SJCRH30 (cell line): ENCODE measurements around the gene DRC3. TPM values are rescaled to one million over a fixed set of nuclear protein-coding genes. Genes with fewer than 3 reads are reported as not detected.
A peak's percentile ranks its signal among the peaks of the same experiment; 100 is the strongest.

Experiments used
- DNase-seq, 2 experiments: peaks; one replicate each; pipeline ENCODE4 v3.0.0-alpha.2; 2015 to 2020
- H3K27ac ChIP-seq: fragments of 250-450 bp; sonication (Bioruptor Pico); 2 replicates; pipeline ENCODE4 v1.5.1; 2020; ENCODE audit warnings: mild to moderate bottlenecking, moderate library complexity
- H3K27me3 ChIP-seq: fragments of 250-450 bp; sonication (Bioruptor Pico); 2 replicates; pipeline ENCODE4 v1.5.1; 2020; ENCODE audit warnings: mild to moderate bottlenecking, moderate library complexity
- H3K36me3 ChIP-seq: fragments of 250-450 bp; sonication (Bioruptor Pico); 2 replicates; pipeline ENCODE4 v1.5.1; 2020; ENCODE audit warnings: mild to moderate bottlenecking, moderate library complexity
- H3K4me1 ChIP-seq: fragments of 250-450 bp; sonication (Bioruptor Pico); 2 replicates; pipeline ENCODE4 v1.5.1; 2020; ENCODE audit warnings: mild to moderate bottlenecking, moderate library complexity
- H3K4me3 ChIP-seq: fragments of 250-450 bp; sonication (Bioruptor Pico); 2 replicates; pipeline ENCODE4 v1.5.1; 2020; ENCODE audit warnings: mild to moderate bottlenecking, moderate library complexity
- H3K9me3 ChIP-seq: fragments of 250-450 bp; sonication (Bioruptor Pico); replicated peaks from 2 replicates; pipeline ENCODE4 v1.5.1; 2020; ENCODE audit warnings: mild to moderate bottlenecking, moderate library complexity
- total RNA-seq: library from RNA; depleted of rRNA; stranded (reverse); fragments of >200 nt; shearing (Covaris generic); gene quantifications from 2 replicates; pipeline ENCODE4 v1.2.3, GENCODE V29; 2014; rRNA removed

Gene DRC3
- total RNA-seq, result 0.66 and 0.89 TPM in 2 replicates

- Histone ChIP-seq H3K9me3 (no peaks in the 10 kb centered on the region), H3K4me3 (peak within 1 kb of the TSS; percentile 78), H3K27me3 (0 out of 2 replicates have a peak, but pooled peaks cover 4% of the 10 kb centered on the region), H3K27ac (no peak within 1 kb of the TSS), H3K4me1 (peaks cover 5% of the 10 kb centered on the region; the same call in 1 of the 2 replicates), H3K36me3 (no peaks in the 10 kb centered on the region)
- peak; percentile 100 for DNase-seq
These were observed at the start of gene DRC3, which contains the start of gene TOM1L2 for GRCh38 chr17:17972126-17972951. DRC3 (plus strand) TSS chr17:17972862; CDS start chr17:17977599, 4,737 bp downstream. TOM1L2 (minus strand) TSS chr17:17972400; CDS start chr17:17972313, 87 bp downstream.

- Histone ChIP-seq H3K9me3 (no peaks in the 10 kb centered on the region), H3K4me1 (peaks cover 48% of the 10 kb centered on the region), H3K4me3 (no peak overlapping the region), H3K36me3 (no peaks in the 10 kb centered on the region), H3K27me3 (no peaks in the 10 kb centered on the region), H3K27ac (no peak overlapping the region)
- DNase-seq, result no peak
These were observed 48.4 kb upstream of the DRC3 start for GRCh38 chr17:17924131-17924856.

- no peak for DNase-seq
- H3K4me1 ChIP-seq, result peaks cover 42% of the 10 kb centered on the region
- no peaks in the 10 kb centered on the region for H3K9me3 ChIP-seq
- no peaks in the 10 kb centered on the region for H3K36me3 ChIP-seq
- no peak overlapping the region for H3K4me3 ChIP-seq
- no peak overlapping the region for H3K27ac ChIP-seq
- no peaks in the 10 kb centered on the region for H3K27me3 ChIP-seq
These were observed 47.8 kb upstream of the DRC3 start for GRCh38 chr17:17924857-17925250.

- DNase-seq, result no peak
- H3K27me3 ChIP-seq, result no peaks in the 10 kb centered on the region
- peaks cover 34% of the 10 kb centered on the region for H3K4me1 ChIP-seq
- H3K36me3 ChIP-seq, result no peaks in the 10 kb centered on the region
- H3K9me3 ChIP-seq, result no peaks in the 10 kb centered on the region
- H3K4me3 ChIP-seq, result no peak overlapping the region
- H3K27ac ChIP-seq, result no peak overlapping the region
These were observed 46.6 kb upstream of the DRC3 start for GRCh38 chr17:17926036-17926435.

GRCh38 chr17:17926840-17927449 is 45.7 kb upstream of the DRC3 start:
- no peak overlapping the region for H3K4me3 ChIP-seq
- H3K36me3 ChIP-seq, result no peaks in the 10 kb centered on the region
- H3K27ac ChIP-seq, result peak overlapping the region; percentile 5; the same call in 1 of the 2 replicates
- H3K27me3 ChIP-seq, result no peaks in the 10 kb centered on the region
- peak; percentile 79 to 88 for DNase-seq
- peaks cover 25% of the 10 kb centered on the region for H3K4me1 ChIP-seq
- no peaks in the 10 kb centered on the region for H3K9me3 ChIP-seq

GRCh38 chr17:17928398-17929287 is 44.0 kb upstream of the DRC3 start:
- H3K4me3 ChIP-seq, result no peak overlapping the region
- no peaks in the 10 kb centered on the region for H3K27me3 ChIP-seq
- DNase-seq, result no peak
- H3K36me3 ChIP-seq, result no peaks in the 10 kb centered on the region
- H3K27ac ChIP-seq, result no peak overlapping the region
- no peaks in the 10 kb centered on the region for H3K9me3 ChIP-seq
- peaks cover 21% of the 10 kb centered on the region for H3K4me1 ChIP-seq

GRCh38 chr17:17929655-17930380 is 42.8 kb upstream of the DRC3 start:
- Histone ChIP-seq H3K4me3 (no peak overlapping the region), H3K9me3 (no peaks in the 10 kb centered on the region), H3K36me3 (no peaks in the 10 kb centered on the region), H3K27me3 (no peaks in the 10 kb centered on the region), H3K4me1 (peaks cover 33% of the 10 kb centered on the region), H3K27ac (no peak overlapping the region)
- no peak for DNase-seq

- no peak for DNase-seq
- Histone ChIP-seq H3K4me3 (no peak overlapping the region), H3K27ac (no peak overlapping the region), H3K4me1 (peaks cover 42% of the 10 kb centered on the region), H3K36me3 (no peaks in the 10 kb centered on the region), H3K27me3 (no peaks in the 10 kb centered on the region), H3K9me3 (no peaks in the 10 kb centered on the region)
These were observed 42.0 kb upstream of the DRC3 start for GRCh38 chr17:17930674-17931073.

GRCh38 chr17:17931159-17931558 is 41.5 kb upstream of the DRC3 start:
- Histone ChIP-seq H3K4me1 (peaks cover 46% of the 10 kb centered on the region), H3K27me3 (no peaks in the 10 kb centered on the region), H3K27ac (no peak overlapping the region), H3K9me3 (no peaks in the 10 kb centered on the region), H3K4me3 (no peak overlapping the region), H3K36me3 (no peaks in the 10 kb centered on the region)
- DNase-seq, result no peak

GRCh38 chr17:17933775-17934174 is 38.9 kb upstream of the DRC3 start:
- no peaks in the 10 kb centered on the region for H3K36me3 ChIP-seq
- H3K27me3 ChIP-seq, result no peaks in the 10 kb centered on the region
- H3K4me1 ChIP-seq, result peaks cover 42% of the 10 kb centered on the region
- no peak overlapping the region for H3K4me3 ChIP-seq
- H3K9me3 ChIP-seq, result no peaks in the 10 kb centered on the region
- no peak overlapping the region; the same call in 1 of the 2 replicates for H3K27ac ChIP-seq
- DNase-seq, result peak in 1 of 2 experiments; percentile 59

- H3K36me3 ChIP-seq, result no peaks in the 10 kb centered on the region
- no peaks in the 10 kb centered on the region for H3K9me3 ChIP-seq
- DNase-seq, result no peak
- H3K4me1 ChIP-seq, result peaks cover 45% of the 10 kb centered on the region
- H3K27me3 ChIP-seq, result no peaks in the 10 kb centered on the region
- no peak overlapping the region; the same call in 1 of the 2 replicates for H3K27ac ChIP-seq
- H3K4me3 ChIP-seq, result no peak overlapping the region
These were observed 38.4 kb upstream of the DRC3 start for GRCh38 chr17:17934214-17934613.

GRCh38 chr17:17934806-17935205 is 37.9 kb upstream of the DRC3 start:
- DNase-seq, result no peak
- no peaks in the 10 kb centered on the region for H3K9me3 ChIP-seq
- H3K36me3 ChIP-seq, result no peaks in the 10 kb centered on the region
- peaks cover 50% of the 10 kb centered on the region for H3K4me1 ChIP-seq
- no peak overlapping the region for H3K4me3 ChIP-seq
- H3K27me3 ChIP-seq, result no peaks in the 10 kb centered on the region
- no peak overlapping the region for H3K27ac ChIP-seq

GRCh38 chr17:17935321-17936271 is 37.1 kb upstream of the DRC3 start:
- Histone ChIP-seq H3K9me3 (no peaks in the 10 kb centered on the region), H3K36me3 (no peaks in the 10 kb centered on the region), H3K4me3 (no peak overlapping the region), H3K4me1 (peaks cover 56% of the 10 kb centered on the region), H3K27me3 (no peaks in the 10 kb centered on the region), H3K27ac (no peak overlapping the region)
- DNase-seq, result peak; percentile 52 to 55
